ENCODE measurements around the gene GNAS.

Gene GNAS

GRCh38 chr20:58852543-58853271 is at the start of gene GNAS:
Gene GNAS, plus strand, starts transcription at chr20:58852716.
- H3K27ac ChIP-seq (ENCODE audit: low read length) = no peak within 1 kb of the TSS
- peaks cover 50% of the 10 kb centered on the region for H3K27me3 ChIP-seq (ENCODE audit: control insufficient read depth, insufficient read depth, low read length)
- no peaks in the 10 kb centered on the region for H3K9me3 ChIP-seq (ENCODE audit: control insufficient read depth, low read depth, low read length)
- peaks cover 3% of the 10 kb centered on the region for H3K4me1 ChIP-seq (ENCODE audit: control insufficient read depth, low read depth, low read length)
- H3K4me3 ChIP-seq (ENCODE audit: low read length) = peak within 1 kb of the TSS; percentile 50
- no peaks in the 10 kb centered on the region for H3K36me3 ChIP-seq (ENCODE audit: control insufficient read depth, low read depth, low read length)
- H3K9ac ChIP-seq (ENCODE audit: low read length) = no peak within 1 kb of the TSS

GRCh38 chr20:58803533-58803932 is 49.0 kb upstream of the GNAS start:
- Histone ChIP-seq H3K9me3 (ENCODE audit: control insufficient read depth, low read depth, low read length) (no peaks in the 10 kb centered on the region), H3K27me3 (ENCODE audit: control insufficient read depth, insufficient read depth, low read length) (no peaks in the 10 kb centered on the region)

GRCh38 chr20:58807801-58808200 is 44.7 kb upstream of the GNAS start:
- Histone ChIP-seq H3K4me1 (ENCODE audit: control insufficient read depth, low read depth, low read length) (peaks cover 9% of the 10 kb centered on the region), H3K4me3 (ENCODE audit: low read length) (no peak overlapping the region), H3K9me3 (ENCODE audit: control insufficient read depth, low read depth, low read length) (no peaks in the 10 kb centered on the region), H3K27me3 (ENCODE audit: control insufficient read depth, insufficient read depth, low read length) (no peaks in the 10 kb centered on the region), H3K9ac (ENCODE audit: low read length) (no peak overlapping the region), H3K27ac (ENCODE audit: low read length) (no peak overlapping the region), H3K36me3 (ENCODE audit: control insufficient read depth, low read depth, low read length) (no peaks in the 10 kb centered on the region)

More at GRCh38 chr20:58803533-58803932, 49.0 kb upstream of the GNAS start:
- no peak overlapping the region for H3K9ac ChIP-seq (ENCODE audit: low read length)
- H3K4me3 ChIP-seq (ENCODE audit: low read length) = no peak overlapping the region
- H3K36me3 ChIP-seq (ENCODE audit: control insufficient read depth, low read depth, low read length) = no peaks in the 10 kb centered on the region
- peaks cover 23% of the 10 kb centered on the region for H3K4me1 ChIP-seq (ENCODE audit: control insufficient read depth, low read depth, low read length)
- H3K27ac ChIP-seq (ENCODE audit: low read length) = no peak overlapping the region

GRCh38 chr20:58808271-58809046 is 44.1 kb upstream of the GNAS start:
- Histone ChIP-seq H3K9ac (ENCODE audit: low read length) (no peak overlapping the region), H3K4me3 (ENCODE audit: low read length) (no peak overlapping the region), H3K4me1 (ENCODE audit: control insufficient read depth, low read depth, low read length) (peaks cover 4% of the 10 kb centered on the region), H3K27me3 (ENCODE audit: control insufficient read depth, insufficient read depth, low read length) (no peaks in the 10 kb centered on the region), H3K27ac (ENCODE audit: low read length) (no peak overlapping the region), H3K9me3 (ENCODE audit: control insufficient read depth, low read depth, low read length) (no peaks in the 10 kb centered on the region), H3K36me3 (ENCODE audit: control insufficient read depth, low read depth, low read length) (no peaks in the 10 kb centered on the region)

- H3K4me3 ChIP-seq (ENCODE audit: low read length) = no peak overlapping the region
- no peaks in the 10 kb centered on the region for H3K9me3 ChIP-seq (ENCODE audit: control insufficient read depth, low read depth, low read length)
- H3K27me3 ChIP-seq (ENCODE audit: control insufficient read depth, insufficient read depth, low read length) = no peaks in the 10 kb centered on the region
- peaks cover 4% of the 10 kb centered on the region for H3K4me1 ChIP-seq (ENCODE audit: control insufficient read depth, low read depth, low read length)
- H3K27ac ChIP-seq (ENCODE audit: low read length) = no peak overlapping the region
- H3K9ac ChIP-seq (ENCODE audit: low read length) = no peak overlapping the region
- H3K36me3 ChIP-seq (ENCODE audit: control insufficient read depth, low read depth, low read length) = no peaks in the 10 kb centered on the region
Observed at GRCh38 chr20:58810116-58810878, 42.2 kb upstream of the GNAS start.

GRCh38 chr20:58810879-58811250 is 41.7 kb upstream of the GNAS start:
- Histone ChIP-seq H3K27me3 (ENCODE audit: control insufficient read depth, insufficient read depth, low read length) (no peaks in the 10 kb centered on the region), H3K4me1 (ENCODE audit: control insufficient read depth, low read depth, low read length) (peaks cover 4% of the 10 kb centered on the region), H3K4me3 (ENCODE audit: low read length) (no peak overlapping the region), H3K9ac (ENCODE audit: low read length) (no peak overlapping the region), H3K36me3 (ENCODE audit: control insufficient read depth, low read depth, low read length) (no peaks in the 10 kb centered on the region), H3K27ac (ENCODE audit: low read length) (no peak overlapping the region), H3K9me3 (ENCODE audit: control insufficient read depth, low read depth, low read length) (no peaks in the 10 kb centered on the region)

GRCh38 chr20:58811334-58811733 is 41.2 kb upstream of the GNAS start:
- no peaks in the 10 kb centered on the region for H3K36me3 ChIP-seq (ENCODE audit: control insufficient read depth, low read depth, low read length)
- no peak overlapping the region for H3K4me3 ChIP-seq (ENCODE audit: low read length)
- no peaks in the 10 kb centered on the region for H3K27me3 ChIP-seq (ENCODE audit: control insufficient read depth, insufficient read depth, low read length)
- H3K9me3 ChIP-seq (ENCODE audit: control insufficient read depth, low read depth, low read length) = no peaks in the 10 kb centered on the region
- H3K27ac ChIP-seq (ENCODE audit: low read length) = no peak overlapping the region
- H3K9ac ChIP-seq (ENCODE audit: low read length) = no peak overlapping the region
- H3K4me1 ChIP-seq (ENCODE audit: control insufficient read depth, low read depth, low read length) = peaks cover 4% of the 10 kb centered on the region

GRCh38 chr20:58813369-58813768 is 39.1 kb upstream of the GNAS start:
- Histone ChIP-seq H3K4me3 (ENCODE audit: low read length) (no peak overlapping the region), H3K36me3 (ENCODE audit: control insufficient read depth, low read depth, low read length) (no peaks in the 10 kb centered on the region), H3K4me1 (ENCODE audit: control insufficient read depth, low read depth, low read length) (no peaks in the 10 kb centered on the region), H3K27ac (ENCODE audit: low read length) (no peak overlapping the region), H3K27me3 (ENCODE audit: control insufficient read depth, insufficient read depth, low read length) (no peaks in the 10 kb centered on the region), H3K9ac (ENCODE audit: low read length) (no peak overlapping the region), H3K9me3 (ENCODE audit: control insufficient read depth, low read depth, low read length) (no peaks in the 10 kb centered on the region)

GRCh38 chr20:58815448-58815847 is 37.1 kb upstream of the GNAS start:
- Histone ChIP-seq H3K4me1 (ENCODE audit: control insufficient read depth, low read depth, low read length) (no peaks in the 10 kb centered on the region), H3K27me3 (ENCODE audit: control insufficient read depth, insufficient read depth, low read length) (no peaks in the 10 kb centered on the region), H3K36me3 (ENCODE audit: control insufficient read depth, low read depth, low read length) (no peaks in the 10 kb centered on the region)

GRCh38 chr20:58816051-58816450 is 36.5 kb upstream of the GNAS start:
- no peak overlapping the region for H3K27ac ChIP-seq (ENCODE audit: low read length)
- no peaks in the 10 kb centered on the region for H3K36me3 ChIP-seq (ENCODE audit: control insufficient read depth, low read depth, low read length)
- H3K9ac ChIP-seq (ENCODE audit: low read length) = no peak overlapping the region
- H3K9me3 ChIP-seq (ENCODE audit: control insufficient read depth, low read depth, low read length) = no peaks in the 10 kb centered on the region
- H3K27me3 ChIP-seq (ENCODE audit: control insufficient read depth, insufficient read depth, low read length) = no peaks in the 10 kb centered on the region
- H3K4me1 ChIP-seq (ENCODE audit: control insufficient read depth, low read depth, low read length) = no peaks in the 10 kb centered on the region
- H3K4me3 ChIP-seq (ENCODE audit: low read length) = no peak overlapping the region

More at GRCh38 chr20:58815448-58815847, 37.1 kb upstream of the GNAS start:
- H3K4me3 ChIP-seq (ENCODE audit: low read length) = no peak overlapping the region
- no peak overlapping the region for H3K9ac ChIP-seq (ENCODE audit: low read length)
- H3K9me3 ChIP-seq (ENCODE audit: control insufficient read depth, low read depth, low read length) = no peaks in the 10 kb centered on the region
- H3K27ac ChIP-seq (ENCODE audit: low read length) = no peak overlapping the region

GRCh38 chr20:58816957-58817651 is 35.4 kb upstream of the GNAS start:
- H3K27ac ChIP-seq (ENCODE audit: low read length) = no peak overlapping the region
- no peak overlapping the region for H3K9ac ChIP-seq (ENCODE audit: low read length)

More at GRCh38 chr20:58816957-58817651, 35.4 kb upstream of the GNAS start:
- Histone ChIP-seq H3K9me3 (ENCODE audit: control insufficient read depth, low read depth, low read length) (no peaks in the 10 kb centered on the region), H3K27me3 (ENCODE audit: control insufficient read depth, insufficient read depth, low read length) (no peaks in the 10 kb centered on the region), H3K4me3 (ENCODE audit: low read length) (no peak overlapping the region), H3K4me1 (ENCODE audit: control insufficient read depth, low read depth, low read length) (no peaks in the 10 kb centered on the region), H3K36me3 (ENCODE audit: control insufficient read depth, low read depth, low read length) (no peaks in the 10 kb centered on the region)
